Endothelial cell of umbilical vein (primary cell): ENCODE measurements around the gene UBE2F. TPM values are rescaled to one million over a fixed set of nuclear protein-coding genes. Genes with fewer than 3 reads are reported as not detected.

Experiments
- BruUV-seq: library from RNA; stranded (reverse); fragments of 400-500 nt; replicated peaks from 2 replicates; lab custom pipeline; 2021; lab: Mats Ljungman, UMichigan
- CTCF ChIA-PET: fragments of 300-600, 350-600 bp; sonication (Branson Sonifier 250); formaldehyde crosslinking; loops from one replicate; lab custom pipeline; 2021; ENCODE audit warnings: antibody characterized with exemption, inconsistent platforms; lab: Charles Lee
- POLR2A ChIA-PET: fragments of 300-600, 350-600 bp; sonication (Branson Sonifier 250); formaldehyde crosslinking; loops from one replicate; lab custom pipeline; 2021; ENCODE audit warnings: antibody characterized with exemption, inconsistent platforms; lab: Charles Lee
- DNase-seq: peaks from one replicate; pipeline ENCODE4 v3.0.0-alpha.2; 2011; ENCODE audit warnings: low read depth, low spot score
- FAIRE-seq: peaks from 2 replicates; lab custom pipeline; 2011; peaks lifted over from hg19 to GRCh38; lab: Jason Lieb, UNC
- H2AFZ ChIP-seq: 2 replicates; pipeline ENCODE4 v1.6.0; 2012; ENCODE audit warnings: low read depth, low read length, control low read depth, inconsistent platforms
- H3K27ac ChIP-seq: 2 replicates; pipeline ENCODE4 v1.5.1; 2011; ENCODE audit warnings: low read depth, mild to moderate bottlenecking, control low read depth, low read length, moderate library complexity; ENCODE audit not compliant: insufficient read depth
- H3K27me3 ChIP-seq, 2 experiments: 2 replicates each; pipeline versions ENCODE4 v1.6.0 to v1.6.1; 2011; ENCODE audit warnings: low read length in 2 of 2, mixed read lengths in 1 of 2; ENCODE audit not compliant: control insufficient read depth in 2 of 2, insufficient read depth in 2 of 2
- H3K36me3 ChIP-seq, 2 experiments: 2 replicates in 1 of 2; 3 replicates in 1 of 2; pipeline ENCODE4 v1.5.1; 2011; ENCODE audit warnings: low read length in 2 of 2, mild to moderate bottlenecking in 1 of 2, moderate library complexity in 1 of 2; ENCODE audit not compliant: control insufficient read depth in 2 of 2, insufficient read depth in 2 of 2; ENCODE audit errors: extremely low read depth in 1 of 2
- H3K4me1 ChIP-seq: 3 replicates; pipeline ENCODE4 v1.5.1; 2011; ENCODE audit warnings: mild to moderate bottlenecking, low read length; ENCODE audit not compliant: control insufficient read depth, insufficient read depth; ENCODE audit errors: extremely low read depth
- H3K4me2 ChIP-seq: 2 replicates; pipeline ENCODE4 v1.6.1; 2011; ENCODE audit warnings: low read length, control low read depth, mixed read lengths; ENCODE audit not compliant: insufficient read depth
- H3K4me3 ChIP-seq, 3 experiments: fragments of 200-600 bp in 1 of 3; sonication (generic), shearing (Covaris generic) in 1 of 3; replicated peaks in 1 of 3; 2 replicates each; pipeline ENCODE4 v1.5.1; 2011 to 2016; ENCODE audit warnings: control low read depth in 3 of 3, low read length in 3 of 3, mild to moderate bottlenecking in 2 of 3, inconsistent platforms in 1 of 3, low read depth in 1 of 3, moderate library complexity in 1 of 3; ENCODE audit not compliant: insufficient read depth in 1 of 3
- H3K79me2 ChIP-seq: 2 replicates; pipeline ENCODE4 v1.6.0; 2012; ENCODE audit warnings: low read length, inconsistent platforms; ENCODE audit not compliant: control insufficient read depth, insufficient read depth
- H3K9ac ChIP-seq: replicated peaks from 2 replicates; pipeline ENCODE3; 2011; ENCODE audit warnings: low read length, control low read depth; ENCODE audit not compliant: insufficient read depth; ENCODE audit errors: extremely low read depth
- H3K9me1 ChIP-seq: replicated peaks from 3 replicates; pipeline ENCODE4 v1.6.0; 2011; ENCODE audit warnings: mild to moderate bottlenecking, low read length; ENCODE audit not compliant: control insufficient read depth, insufficient read depth; ENCODE audit errors: extremely low read depth
- H3K9me3 ChIP-seq: replicated peaks from 2 replicates; pipeline ENCODE4 v1.5.1; 2012; ENCODE audit warnings: low read length, inconsistent platforms; ENCODE audit not compliant: control insufficient read depth, insufficient read depth
- H4K20me1 ChIP-seq: replicated peaks from 2 replicates; pipeline ENCODE3; 2011; ENCODE audit warnings: mild to moderate bottlenecking, low read length; ENCODE audit not compliant: control insufficient read depth, insufficient read depth; ENCODE audit errors: extremely low read depth
- CTCF ChIP-seq, 2 donors: IDR thresholded peaks; 1 replicate in 1 of 2; 2 replicates in 1 of 2; pipeline ENCODE4 v1.5.1; 2011; ENCODE audit warnings: low read length in 2 of 2, mild to moderate bottlenecking in 2 of 2, moderate library complexity in 2 of 2, control low read depth in 1 of 2, inconsistent platforms in 1 of 2, low read depth in 1 of 2; ENCODE audit not compliant: insufficient read depth in 1 of 2; ENCODE audit errors: extremely low read depth in 1 of 2
- EZH2 ChIP-seq: IDR thresholded peaks from 2 replicates; pipeline ENCODE4 v1.6.1; 2012; ENCODE audit warnings: borderline replicate concordance, low read depth, mild to moderate bottlenecking, moderate library complexity, low read length, inconsistent platforms; ENCODE audit not compliant: severe bottlenecking
- FOS ChIP-seq: IDR thresholded peaks from 2 replicates; pipeline ENCODE4 v1.6.1; 2011; ENCODE audit warnings: mild to moderate bottlenecking, low read length, moderate library complexity, borderline replicate concordance; ENCODE audit not compliant: insufficient read depth
- GATA2 ChIP-seq: IDR thresholded peaks from 2 replicates; pipeline ENCODE4 v1.7.0; 2011; ENCODE audit warnings: low read depth, mild to moderate bottlenecking, moderate library complexity, mixed read lengths, low read length; ENCODE audit not compliant: insufficient read length, insufficient read depth
- JUN ChIP-seq: IDR thresholded peaks from 2 replicates; pipeline ENCODE4 v1.6.1; 2011; ENCODE audit warnings: borderline replicate concordance, low read depth; ENCODE audit not compliant: insufficient read length, insufficient read depth
- MAX ChIP-seq: IDR thresholded peaks from 2 replicates; pipeline ENCODE4 v1.6.1; 2011; ENCODE audit not compliant: insufficient read depth, insufficient read length
- POLR2A ChIP-seq: IDR thresholded peaks from 2 replicates; pipeline ENCODE4 v1.6.1; 2012; ENCODE audit warnings: low read depth, mild to moderate bottlenecking, control low read depth, low read length
- dilution Hi-C: fragments of 300-500 bp; cut with MboI; formaldehyde crosslinking; loops from one replicate; pipeline ENCODE4 v1.15.0; 2019; ENCODE audit warnings: low sequenced_read_pairs; ENCODE audit not compliant: extremely low pct_ligation_motif_present
- intact Hi-C: fragments of 100-400 bp; cut with micrococcal nuclease; formaldehyde crosslinking; loops from one replicate; pipeline ENCODE4 v1.10.0; 2022
- polyA plus RNA-seq, 4 experiments: library from polyadenylated mRNA; depleted of rRNA in 3 of 4; stranded (reverse) in 3 of 4; unstranded in 1 of 4; fragments of >200 nt; gene quantifications; 2 replicates each; pipeline versions ENCODE4 v1.2.1 to v1.2.3, GENCODE V29; 2011 to 2012; ENCODE audit warnings: missing spikeins in 1 of 4
- total RNA-seq: library from RNA; stranded (reverse); gene quantifications from 2 replicates; pipeline ENCODE4 v1.2.3, GENCODE V29; 2021

The UBE2F gene
- total and polyA plus RNA-seq, 2 donors (not counting 3 experiments of a cell fraction or from before 2014, with no cell fraction given): 42.3 to 45.6 TPM

DNA sequence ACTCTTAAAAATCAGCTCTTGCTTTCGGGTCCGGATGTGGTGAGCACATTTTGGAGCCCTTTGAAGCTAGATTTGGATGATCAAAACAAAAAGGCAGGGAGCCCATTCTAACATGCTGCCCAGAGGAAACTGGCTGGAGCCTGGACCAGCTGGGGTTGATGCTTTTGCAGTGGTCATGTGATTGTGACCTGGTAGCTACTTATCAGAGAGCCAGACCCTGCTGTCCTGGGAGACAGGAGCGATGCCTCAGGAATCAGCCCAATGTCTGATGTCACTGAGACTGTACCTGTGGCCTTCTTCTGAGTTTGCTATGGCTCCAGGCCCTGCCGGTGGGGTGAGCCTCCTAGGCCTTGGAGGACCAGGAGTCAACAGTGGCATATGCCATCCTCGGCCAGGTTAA, 75.3 kb downstream of the UBE2F start:
- dilution Hi-C loops (no loop called here), intact Hi-C loops (no loop called here)
- H3K36me3 ChIP-seq: peaks cover 0 to 22% of the 10 kb centered on the region in 2 experiments
- BruUV-seq: no TSS peak
- H4K20me1 ChIP-seq: no peaks in the 10 kb centered on the region
- ChIA-PET POLR2A (no interaction called here), CTCF (interaction anchor here (0.9 to 1.0 kb wide), 3 partner anchors 13 to 221 kb away, joined by 3 to 4 read pairs (median 3); no protein-coding TSS in a partner anchor)
- FAIRE-seq (no peak), DNase-seq (no peak)
- no peaks in the 10 kb centered on the region for H3K9me1 ChIP-seq
- no peak overlapping the region for H3K27ac ChIP-seq
- H3K9me3 ChIP-seq: no peaks in the 10 kb centered on the region
- H3K4me1 ChIP-seq: no peaks in the 10 kb centered on the region
- H2AFZ ChIP-seq: no peak overlapping the region
- TF ChIP-seq MAX (no peak), GATA2 (no peak), EZH2 (no peak), CTCF (IDR thresholded peaks at IDR 0.05; ENCODE audit: extremely low read depth in 1 of 2, insufficient read depth in 1 of 2, low read depth in 1 of 2, low read length in 2 of 2) (no peak), POLR2A (no peak), JUN (no peak), FOS (no peak)
- no peak overlapping the region for H3K9ac ChIP-seq
- no peak overlapping the region for H3K4me2 ChIP-seq
- no peak overlapping the region for H3K4me3 ChIP-seq
- H3K27me3 ChIP-seq: no peaks in the 10 kb centered on the region
- H3K79me2 ChIP-seq: no peaks in the 10 kb centered on the region
